VCaP (cell line): ENCODE results near the gene RASL10A.

ENCODE experiments used
- H3K27ac ChIP-seq: fragments of 450-650 bp; 2 replicates; pipeline ENCODE4 v1.5.1; 2017
- TF ChIP-seq, protein P1 (sequence below): fragments of 450-650 bp; conservative IDR thresholded peaks from 2 replicates; pipeline ENCODE4 v1.5.1; 2017; ENCODE audit warnings: mild to moderate bottlenecking, moderate library complexity

Gene RASL10A

DNA sequence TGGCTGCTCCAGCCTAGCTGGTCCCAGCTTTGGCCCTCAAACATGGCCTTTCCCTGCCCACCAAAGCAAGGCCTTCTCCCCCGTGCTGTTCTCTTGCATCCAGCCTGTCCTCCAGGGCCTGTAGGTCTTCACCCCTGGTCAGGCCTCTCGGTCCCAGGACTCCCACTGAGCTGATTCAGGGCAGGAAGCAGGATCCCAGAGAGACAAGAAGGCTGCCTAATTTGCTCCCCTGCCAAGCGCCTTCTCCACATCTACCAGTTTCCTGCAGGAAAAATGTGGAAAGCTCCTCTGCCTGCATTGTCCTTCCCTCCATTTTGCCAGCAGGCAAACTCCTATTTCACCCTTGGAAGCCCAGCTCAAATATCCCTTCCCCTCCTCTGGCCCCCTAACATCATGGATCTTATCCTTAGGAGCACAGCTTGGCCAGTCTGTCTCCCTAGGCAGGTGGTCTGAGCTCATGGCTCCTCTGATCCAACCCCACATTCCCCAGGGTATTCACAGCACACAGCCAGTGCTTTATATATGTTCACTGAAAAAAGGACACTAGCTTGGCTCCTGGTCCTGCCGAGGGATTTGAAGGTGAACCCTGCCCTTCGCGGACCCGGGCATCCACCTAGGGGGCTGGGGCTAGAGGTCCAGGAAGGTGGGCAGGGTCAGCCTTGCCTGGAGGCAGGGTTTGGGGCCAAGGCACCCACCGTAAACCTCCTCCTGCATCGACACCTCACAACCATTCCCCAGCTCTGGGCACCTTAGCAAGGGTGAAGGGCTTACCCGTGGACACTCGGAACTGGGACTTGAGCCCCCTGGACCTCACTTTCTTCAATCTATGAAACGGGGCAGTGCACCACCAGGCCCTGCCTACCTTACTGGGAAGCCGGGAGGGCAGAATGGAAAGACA is 48.7 kb downstream of the RASL10A start:
- TF ChIP-seq, protein P1, sequence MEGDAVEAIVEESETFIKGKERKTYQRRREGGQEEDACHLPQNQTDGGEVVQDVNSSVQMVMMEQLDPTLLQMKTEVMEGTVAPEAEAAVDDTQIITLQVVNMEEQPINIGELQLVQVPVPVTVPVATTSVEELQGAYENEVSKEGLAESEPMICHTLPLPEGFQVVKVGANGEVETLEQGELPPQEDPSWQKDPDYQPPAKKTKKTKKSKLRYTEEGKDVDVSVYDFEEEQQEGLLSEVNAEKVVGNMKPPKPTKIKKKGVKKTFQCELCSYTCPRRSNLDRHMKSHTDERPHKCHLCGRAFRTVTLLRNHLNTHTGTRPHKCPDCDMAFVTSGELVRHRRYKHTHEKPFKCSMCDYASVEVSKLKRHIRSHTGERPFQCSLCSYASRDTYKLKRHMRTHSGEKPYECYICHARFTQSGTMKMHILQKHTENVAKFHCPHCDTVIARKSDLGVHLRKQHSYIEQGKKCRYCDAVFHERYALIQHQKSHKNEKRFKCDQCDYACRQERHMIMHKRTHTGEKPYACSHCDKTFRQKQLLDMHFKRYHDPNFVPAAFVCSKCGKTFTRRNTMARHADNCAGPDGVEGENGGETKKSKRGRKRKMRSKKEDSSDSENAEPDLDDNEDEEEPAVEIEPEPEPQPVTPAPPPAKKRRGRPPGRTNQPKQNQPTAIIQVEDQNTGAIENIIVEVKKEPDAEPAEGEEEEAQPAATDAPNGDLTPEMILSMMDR, result no peak
- peak overlapping the region; percentile 99 for H3K27ac ChIP-seq

DNA sequence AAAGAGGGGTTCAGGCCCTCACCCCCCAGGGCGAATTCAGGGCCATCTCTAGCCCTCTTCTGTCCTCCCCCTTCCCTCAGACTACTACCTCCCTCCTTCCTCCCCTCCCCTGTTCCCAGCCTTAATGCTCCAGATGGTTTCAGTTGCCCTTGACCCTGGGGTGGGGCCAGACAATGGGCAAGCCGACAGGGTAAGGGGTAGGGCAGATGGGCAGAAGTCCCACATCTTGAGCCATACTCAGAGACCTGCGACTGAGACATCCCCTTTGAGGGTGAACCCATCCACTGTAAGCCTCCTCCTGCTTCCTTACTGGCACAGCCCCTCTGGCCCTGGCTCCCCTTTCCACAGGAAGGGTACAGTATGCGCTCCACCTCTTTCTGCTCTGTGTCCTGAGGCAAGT is 49.6 kb downstream of the RASL10A start:
- H3K27ac ChIP-seq, result peak overlapping the region; percentile 99; the same call in 1 of the 2 replicates
- TF ChIP-seq, protein P1, result no peak

DNA sequence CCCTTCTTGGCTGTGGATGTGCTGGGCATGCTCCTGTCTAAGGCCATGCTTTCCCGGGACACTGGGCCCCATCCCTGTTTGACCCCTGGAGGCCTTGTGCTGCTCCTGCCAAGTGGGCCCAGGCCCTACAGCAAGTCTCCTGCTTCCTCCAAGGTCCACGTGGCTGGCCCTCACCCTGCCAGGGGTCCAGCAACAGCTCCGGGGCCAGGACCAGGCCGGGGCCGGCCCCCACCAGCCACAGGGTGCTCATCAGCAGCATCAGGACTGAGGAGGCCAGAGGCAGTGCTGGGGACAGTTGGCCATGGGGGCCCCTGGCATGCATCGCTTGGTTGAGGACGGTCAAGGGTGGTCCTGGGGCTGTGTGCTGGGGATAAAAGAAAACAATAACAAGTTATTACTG is 50.2 kb downstream of the RASL10A start:
- no peak overlapping the region for H3K27ac ChIP-seq

DNA sequence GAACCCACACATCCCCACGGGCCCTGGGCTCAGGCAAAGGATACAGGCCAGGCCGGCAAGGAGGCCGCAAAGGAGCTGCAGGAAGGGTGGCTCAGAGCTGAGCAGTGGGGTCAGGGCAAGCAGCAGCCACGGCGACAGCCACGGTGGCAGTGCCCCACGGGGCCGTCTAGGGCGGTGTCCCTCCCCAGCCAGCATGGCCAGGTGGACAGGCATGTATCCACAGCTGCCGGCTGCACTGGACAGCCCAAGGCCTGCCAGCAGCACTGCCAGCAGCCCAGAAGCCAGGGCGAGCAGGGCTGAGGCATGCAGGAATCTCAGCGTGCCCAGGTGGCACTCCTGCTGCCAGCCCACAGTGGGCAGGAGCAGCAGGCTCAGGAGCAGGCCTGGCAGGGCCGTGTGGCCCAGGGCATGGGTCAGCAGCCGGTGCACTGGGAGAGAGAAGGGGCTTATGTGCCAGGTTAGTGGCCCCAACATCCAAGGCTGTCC is 51.7 kb downstream of the RASL10A start:
- H3K27ac ChIP-seq, result no peak overlapping the region
- TF ChIP-seq, protein P1, result no peak

More for the DNA sequence above, 50.2 kb downstream of the RASL10A start:
- TF ChIP-seq, protein P1, result no peak
